ENCODE measurements around the gene PATE1.

DNA sequence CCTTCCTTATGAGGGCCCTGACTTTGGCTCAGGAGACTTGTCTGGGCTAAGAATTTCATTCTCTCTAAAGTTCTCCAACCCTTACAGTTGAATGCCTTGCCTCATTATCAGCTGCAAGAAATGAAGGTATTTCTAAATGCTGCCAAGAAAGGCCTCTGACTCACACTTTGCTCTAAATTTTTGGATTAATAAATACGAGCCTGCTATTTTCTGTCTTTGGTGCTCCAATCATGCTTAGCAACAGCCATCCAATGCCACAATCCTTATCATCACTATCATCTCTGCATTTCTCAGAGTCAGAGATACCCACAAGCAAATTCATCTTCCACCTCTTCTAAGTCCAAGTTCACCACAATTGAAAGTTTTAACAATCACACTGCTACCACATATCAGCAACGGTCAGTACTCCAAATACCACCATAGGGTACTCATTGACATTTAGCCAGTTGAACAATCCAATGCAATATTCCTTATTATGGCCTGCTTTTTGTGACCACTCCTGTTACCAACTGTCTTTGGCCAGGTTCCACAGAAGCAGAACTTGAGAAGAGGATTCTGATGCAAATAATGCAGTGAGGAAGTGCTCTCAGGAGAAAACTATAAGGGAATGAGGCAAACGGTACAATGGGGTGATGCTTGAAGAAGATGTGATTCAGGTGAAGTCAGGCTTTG is 26.9 kb downstream of the PATE1 start:
- no peak for TF ChIP-seq CTCF (optimal IDR thresholded peaks at IDR 0.05 in 1 of 3, IDR thresholded peaks at IDR 0.05 in 1 of 3, conservative IDR thresholded peaks at IDR 0.05 in 1 of 3; ENCODE audit: extremely low read depth in 1 of 3, insufficient read depth in 2 of 3, low read length in 3 of 3)
- no peak for TF ChIP-seq EZH2 (IDR thresholded peaks at IDR 0.05; ENCODE audit: low read length)
